Left hindlimb (tissue), 1 donor: Measurements from ENCODE around the gene KDM4B.

Source experiments
- DNase-seq: peaks from one replicate; pipeline ENCODE4 v3.0.0-alpha.2; 2018

The KDM4B gene

DNA sequence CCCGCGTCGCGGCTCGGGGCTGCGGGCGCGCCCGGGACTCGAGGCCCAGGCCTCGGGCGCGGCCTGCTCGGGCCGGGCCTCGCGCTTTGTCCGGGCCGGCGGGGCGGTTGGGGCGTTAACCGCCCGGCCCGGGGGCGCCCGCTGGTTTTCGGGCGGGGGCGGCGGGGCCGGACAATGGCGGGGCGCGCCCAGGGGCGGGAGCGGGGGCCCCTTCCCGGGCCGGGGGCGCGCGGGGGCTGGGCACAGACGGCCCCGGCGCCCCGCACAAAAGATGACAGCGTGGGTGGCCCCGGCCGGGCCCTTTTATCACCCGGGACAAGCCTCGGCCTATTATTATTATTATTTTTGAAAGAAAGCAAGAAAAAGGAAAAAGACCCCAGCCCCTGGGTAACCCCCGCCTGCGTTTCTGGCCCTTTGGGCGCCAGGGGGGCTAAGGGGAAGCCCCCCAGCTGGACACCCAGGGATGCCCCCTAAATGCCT lies 419 bp downstream of the KDM4B start:
- DNase-seq: no peak

DNA sequence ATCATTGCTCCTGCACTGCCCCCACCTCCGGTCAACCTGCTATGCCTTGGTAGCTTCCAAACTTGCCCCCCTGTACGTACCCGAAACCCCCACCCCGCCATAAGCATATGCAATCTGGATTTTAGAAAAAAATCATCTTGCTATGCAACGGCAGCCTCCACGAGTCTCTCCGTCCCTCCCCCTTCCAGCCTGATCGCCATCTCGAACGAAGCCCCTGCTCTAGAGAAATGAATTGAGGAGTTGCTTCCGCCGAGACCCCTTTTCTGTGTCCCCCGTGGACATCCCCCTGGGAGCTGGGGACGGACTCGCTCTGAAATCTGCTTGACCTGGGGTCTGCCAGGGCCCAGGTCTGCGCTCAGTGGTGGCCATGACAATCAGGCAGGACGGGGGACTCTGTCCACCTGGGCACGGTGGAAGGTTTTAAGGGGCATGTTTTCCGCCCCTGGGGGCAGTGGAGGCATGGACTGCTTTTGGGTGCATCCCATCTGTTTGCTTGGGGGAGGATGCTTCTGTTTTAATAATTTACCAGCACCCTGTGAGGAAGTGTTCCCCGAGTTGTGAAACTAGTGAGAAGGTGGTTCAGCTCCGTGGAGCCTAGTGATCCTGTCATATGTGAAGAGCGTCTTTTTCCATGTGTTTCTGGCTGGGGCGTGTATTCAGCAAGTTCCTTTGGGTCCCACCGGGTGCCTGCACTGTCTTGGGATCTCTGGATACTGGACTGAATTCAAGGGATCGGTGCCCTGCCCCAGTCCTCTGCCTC lies 1.0 kb downstream of the KDM4B start:
- DNase-seq: peak; percentile 42

DNA sequence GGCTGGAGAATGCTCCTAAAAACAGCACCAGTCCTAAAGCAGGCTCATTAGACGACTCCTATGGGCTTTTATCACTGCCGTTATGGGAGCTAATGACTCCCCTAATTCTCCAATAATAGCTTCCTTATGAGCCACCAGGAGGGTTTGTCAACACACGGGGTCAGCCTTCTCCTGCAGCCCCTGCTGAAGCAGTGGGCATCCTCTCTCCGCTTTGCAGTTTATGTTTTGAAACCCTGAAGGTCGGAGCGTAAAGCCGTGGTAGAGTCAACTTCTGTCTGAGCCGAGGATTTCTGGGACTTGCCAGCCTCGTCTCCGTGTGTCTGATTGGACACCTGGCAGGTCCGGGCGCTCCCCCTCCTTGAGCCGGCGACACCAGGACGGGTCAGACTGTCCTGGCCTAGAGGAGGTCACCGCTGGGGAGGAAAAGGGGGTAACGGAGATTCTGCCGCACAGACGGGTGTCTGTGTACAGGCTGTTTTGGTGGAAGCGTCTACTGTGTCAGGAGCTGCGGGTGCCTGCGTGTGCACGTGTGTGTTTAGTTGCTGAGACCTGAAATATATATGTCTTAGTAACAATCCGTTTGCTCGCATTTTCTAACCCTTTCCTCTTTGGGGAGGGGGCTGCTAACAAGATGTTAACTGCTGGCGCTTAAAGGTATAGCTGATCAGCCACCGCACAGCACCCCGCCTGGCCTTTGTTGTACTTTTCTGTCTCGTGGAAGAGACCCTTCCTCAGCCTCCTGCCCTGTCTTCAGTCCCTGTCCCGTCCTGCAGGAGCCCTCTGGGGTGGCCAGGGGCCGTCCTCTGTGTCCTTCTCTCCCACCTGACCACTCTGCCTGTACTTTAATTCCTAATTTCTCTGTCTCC lies 1.9 kb downstream of the KDM4B start:
- DNase-seq: no peak

GRCh38 chr19:4971424-4971793 lies 2.5 kb downstream of the KDM4B start:
- no peak for DNase-seq

GRCh38 chr19:4971816-4972495 lies 3.0 kb downstream of the KDM4B start:
- DNase-seq: no peak

DNA sequence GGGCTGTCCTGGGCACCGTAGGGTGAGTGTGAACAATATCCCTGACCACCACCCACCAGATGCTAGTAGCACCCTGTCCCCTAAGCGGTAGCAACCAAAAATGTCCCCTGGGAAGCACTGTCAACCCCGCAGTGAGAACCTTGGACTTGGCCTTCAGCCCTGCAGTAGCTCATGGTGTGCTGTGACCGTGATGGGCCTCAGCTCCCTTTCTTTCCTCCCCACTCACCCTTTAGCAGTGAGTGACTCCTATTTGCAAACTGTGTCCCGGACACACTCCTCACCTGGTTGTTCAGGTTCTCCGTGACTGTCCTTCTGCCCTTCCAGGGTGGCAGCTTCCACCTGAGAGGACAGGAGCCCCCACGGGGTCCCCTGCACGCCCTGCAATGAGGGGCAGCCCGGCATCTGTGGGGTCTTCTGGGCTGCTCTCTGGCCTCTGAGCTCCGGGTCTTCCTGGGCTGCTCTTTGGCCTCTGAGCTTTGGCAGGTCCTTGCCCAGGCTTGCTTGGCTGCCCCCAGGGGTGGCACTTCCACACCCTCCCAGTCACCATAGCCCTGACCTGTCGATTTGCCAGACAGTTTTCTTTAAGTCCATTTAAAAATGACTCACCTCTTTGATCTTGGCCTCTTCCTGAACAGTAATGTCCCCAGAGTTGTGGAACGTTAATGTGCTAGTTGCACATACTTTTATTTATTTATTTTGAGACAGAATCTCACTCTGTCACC lies 3.8 kb downstream of the KDM4B start:
- DNase-seq: no peak

DNA sequence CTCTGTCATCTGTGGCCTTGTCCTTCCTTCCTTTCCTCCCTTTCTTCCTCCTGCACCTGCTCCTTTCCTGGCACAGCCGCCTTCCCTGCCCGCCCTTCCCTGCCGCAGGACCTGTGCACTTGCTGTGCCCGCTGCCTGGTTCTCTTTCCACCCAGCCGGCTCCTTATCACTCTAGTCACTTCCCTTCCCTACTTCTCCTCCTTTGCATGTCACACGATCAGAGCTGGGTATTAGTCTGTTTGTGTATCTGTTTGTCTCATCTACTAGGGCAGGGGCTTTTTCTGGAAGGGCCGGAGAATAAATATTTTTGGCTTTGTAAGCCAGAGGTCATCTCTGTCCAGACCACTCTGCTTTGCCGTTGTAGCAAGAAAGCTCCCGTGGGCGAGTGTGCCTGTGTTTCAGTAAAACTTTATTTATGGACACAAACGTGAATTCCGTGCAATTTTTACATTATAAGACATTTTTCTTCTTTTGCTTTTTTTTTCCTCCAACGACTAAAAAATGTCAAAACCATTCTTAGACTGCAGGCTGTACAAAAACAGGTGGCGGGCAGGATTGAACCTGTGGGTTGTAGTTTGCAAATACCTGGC lies 6.1 kb downstream of the KDM4B start:
- DNase-seq: peak; percentile 21

DNA sequence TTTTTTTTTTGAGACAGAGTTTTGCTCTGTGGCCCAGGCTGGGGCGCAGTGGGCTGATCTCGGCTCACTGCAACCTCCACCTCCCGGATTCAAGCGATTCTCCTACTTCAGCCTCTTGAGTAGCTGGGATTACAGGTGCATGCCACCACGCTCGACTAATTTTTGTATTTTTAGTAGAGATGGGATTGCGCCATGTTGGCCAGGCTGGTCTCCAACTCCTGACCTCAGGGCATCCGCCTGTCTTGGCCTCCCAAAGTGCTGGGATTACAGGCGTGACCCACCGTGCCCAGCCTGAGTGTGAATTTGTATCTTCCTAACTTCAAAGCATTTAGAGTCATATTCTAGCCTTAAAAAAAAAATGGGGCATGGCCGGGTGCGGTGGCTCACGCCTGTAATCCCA lies 6.7 kb downstream of the KDM4B start:
- DNase-seq: peak; percentile 1

DNA sequence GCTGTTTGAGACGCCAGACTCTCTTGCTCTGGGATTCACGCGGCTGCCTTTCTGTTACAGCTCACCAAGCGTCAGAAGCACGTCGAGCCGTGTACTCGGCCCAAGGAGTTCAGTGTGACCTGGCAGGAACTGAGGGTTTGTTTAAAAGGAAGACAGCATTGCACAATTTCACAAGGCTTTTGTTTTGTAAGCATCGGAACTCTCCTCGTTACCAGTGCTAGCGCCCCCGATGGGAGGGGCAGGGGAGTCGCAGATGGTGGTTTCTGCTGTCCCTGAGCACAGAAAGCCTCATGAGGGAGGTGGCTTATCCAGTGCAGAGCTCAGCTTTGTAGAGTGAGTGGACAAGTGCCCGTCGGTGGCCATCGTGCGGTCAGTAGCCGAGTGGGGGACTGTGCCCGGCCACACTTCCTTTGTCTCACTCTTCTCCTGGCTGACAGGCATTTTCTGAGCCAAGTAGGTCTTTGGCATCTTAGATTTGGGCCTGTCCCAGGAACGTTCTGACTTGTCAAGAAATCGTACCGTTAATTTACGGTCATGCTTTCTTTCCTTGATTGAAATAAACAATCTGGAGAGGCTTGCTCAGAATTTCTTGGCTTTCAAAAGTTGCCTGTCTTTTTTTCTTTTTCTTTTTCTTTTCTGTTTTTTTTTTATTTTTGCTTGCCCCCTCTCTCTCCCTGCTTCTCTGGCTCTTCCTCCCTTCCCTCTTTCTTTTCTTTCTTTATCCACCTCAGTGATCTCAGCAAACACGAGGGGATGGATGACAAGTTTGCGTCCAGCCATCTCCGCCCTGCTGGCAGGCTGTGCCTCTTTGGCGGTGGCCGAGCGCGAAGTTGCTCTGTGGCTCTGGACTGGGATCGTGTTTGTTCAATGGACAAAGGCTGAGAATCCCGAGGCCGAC lies 7.7 kb downstream of the KDM4B start:
- DNase-seq: peak; percentile 4

DNA sequence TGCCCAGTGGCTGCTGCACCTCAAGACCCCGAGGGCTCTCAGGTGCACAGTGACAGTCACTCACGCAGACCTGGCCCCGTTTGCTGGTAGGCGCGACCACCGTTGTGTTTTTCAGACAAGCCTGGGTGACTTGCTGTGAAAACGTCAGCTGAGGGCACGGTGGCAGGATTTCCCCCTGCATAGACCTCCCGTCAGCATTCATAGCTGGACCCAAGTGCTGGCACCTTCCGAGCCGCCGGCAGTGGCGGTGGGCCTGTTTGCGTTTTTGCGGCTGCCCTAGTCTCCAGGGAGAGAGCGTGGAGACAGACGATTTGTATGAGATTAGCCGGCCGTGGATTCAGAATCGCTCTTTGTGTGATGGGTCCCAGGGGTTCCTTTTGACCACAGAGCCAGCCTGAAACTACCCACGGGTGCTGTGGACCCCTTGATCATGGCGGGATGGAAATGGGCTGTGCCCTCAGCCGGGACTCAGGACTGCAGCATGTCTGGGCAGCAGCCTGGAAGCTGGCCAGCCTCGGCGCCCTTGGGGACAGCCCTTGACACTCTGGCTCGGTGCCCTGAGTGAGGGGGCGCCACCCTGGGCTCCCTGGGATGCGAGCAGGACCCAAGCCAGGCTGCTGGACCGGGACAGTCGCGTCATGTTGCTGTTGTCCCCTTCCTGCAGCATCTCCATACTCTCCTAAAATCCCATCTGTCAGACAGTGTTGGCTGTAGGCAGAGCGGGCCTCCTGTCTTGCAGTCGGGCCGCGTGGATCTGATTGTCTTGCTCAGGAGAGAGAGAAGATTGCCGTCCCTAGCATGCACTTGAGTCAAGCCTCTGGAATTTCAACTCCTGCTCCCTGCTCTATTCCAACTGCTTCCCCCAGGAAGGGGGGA lies 8.6 kb downstream of the KDM4B start:
- DNase-seq: peak; percentile 33

GRCh38 chr19:4979211-4979807 lies 10.4 kb downstream of the KDM4B start:
- DNase-seq: no peak

DNA sequence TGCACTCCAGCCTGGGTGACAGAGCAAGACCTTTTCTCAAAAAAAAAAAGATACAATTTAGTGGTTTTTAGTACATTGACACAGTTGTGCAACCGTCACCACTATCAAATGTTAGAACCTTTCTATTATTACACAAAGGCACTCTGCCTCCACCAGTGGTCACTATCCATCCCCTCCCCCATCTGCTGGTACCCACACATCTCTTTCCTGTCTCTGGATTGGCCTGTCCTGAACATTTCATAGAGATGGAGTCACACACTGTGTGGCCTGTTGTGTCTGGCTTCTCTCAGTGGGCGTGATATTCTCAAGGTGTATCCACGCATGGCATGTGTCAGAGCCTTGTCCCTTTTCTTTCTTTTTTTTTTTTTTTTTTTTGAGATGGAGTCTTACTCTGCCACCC lies 11.2 kb downstream of the KDM4B start:
- no peak for DNase-seq

- no peak for DNase-seq
These were observed 12.1 kb downstream of the KDM4B start for GRCh38 chr19:4980838-4981680.

DNA sequence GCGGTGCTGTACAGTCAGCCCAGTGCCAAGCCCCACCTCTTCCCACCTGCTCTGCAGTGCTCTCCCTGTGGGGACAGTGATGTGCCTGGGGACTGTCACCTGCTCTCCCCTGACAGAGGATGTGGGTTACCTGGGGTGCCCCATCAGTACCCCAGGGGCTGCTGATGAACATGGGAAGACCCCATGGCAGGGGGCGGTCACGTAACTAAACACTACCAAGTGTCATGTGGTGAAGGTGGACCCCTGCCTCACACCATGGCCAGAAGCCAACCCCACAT lies 12.7 kb downstream of the KDM4B start:
- no peak for DNase-seq

DNA sequence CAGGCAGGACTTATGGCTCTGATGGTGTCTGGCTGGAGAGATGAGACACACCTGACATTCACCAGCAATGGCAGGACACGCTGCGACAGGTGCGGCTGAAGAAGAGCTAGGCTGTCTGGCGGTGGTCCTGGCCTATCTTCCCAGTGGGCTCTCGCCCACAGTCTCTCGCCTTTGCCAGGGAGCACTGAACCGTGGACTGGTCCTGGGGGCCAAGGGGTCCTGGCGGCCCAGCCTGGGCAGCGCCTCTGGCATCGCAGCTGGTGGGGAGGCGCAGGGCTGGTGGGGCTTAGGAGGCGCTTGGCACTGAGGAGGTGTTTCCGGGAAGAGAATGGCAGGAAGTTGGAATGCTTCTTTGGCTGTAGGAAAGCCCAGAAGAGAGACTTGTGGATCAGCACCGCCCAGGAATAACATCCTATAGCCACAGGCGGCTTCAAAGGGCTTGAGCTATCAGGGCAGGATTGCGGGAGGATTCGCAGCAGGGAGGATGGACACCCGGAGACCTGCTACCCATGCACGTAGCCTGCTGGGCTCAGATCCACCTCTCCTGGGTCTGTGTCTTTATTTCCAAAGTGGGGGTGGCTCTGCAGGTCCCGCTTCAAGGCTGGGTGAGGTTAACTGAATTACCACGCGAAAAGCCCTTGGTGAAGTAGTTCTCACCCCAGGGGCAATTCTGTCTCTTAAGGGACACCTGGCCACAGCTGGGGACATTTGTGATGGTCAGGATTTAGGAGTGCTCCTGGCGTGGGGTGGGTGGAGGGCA lies 14.6 kb downstream of the KDM4B start:
- DNase-seq: no peak

- no peak for DNase-seq
These were observed 15.1 kb downstream of the KDM4B start for GRCh38 chr19:4984106-4984380.

DNA sequence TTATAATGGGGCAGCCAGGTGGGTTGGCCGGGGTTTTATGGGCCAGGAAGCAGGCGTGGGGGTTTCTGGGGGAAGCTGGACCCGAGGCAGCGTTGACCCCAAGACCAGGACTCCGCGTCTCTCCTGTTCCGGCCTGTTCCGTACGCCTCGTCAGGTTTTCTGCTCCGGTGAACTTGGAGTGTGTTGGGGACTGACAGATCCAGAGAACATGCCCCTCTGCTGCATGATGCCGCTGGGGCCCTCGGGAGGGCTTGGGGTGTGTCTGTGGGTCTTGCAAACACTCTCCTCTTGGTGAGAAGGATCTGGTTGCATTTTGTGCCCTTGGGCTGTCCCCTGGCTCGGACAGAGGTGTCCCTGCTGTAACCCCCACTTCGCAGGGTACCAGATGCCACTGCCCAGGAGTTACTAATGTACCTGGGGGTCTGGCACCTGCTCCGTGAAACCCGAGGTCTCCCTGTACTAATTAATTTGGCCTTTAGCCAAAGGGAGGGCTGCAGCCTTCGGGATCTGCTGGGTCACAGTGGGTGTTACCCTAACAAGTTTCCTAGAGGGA lies 15.6 kb downstream of the KDM4B start:
- DNase-seq: no peak

GRCh38 chr19:4985551-4985991 lies 16.7 kb downstream of the KDM4B start:
- DNase-seq: no peak
